Pancreas (tissue), 10 donors: ENCODE measurements around the gene ZRSR2. TPM values are rescaled to one million over a fixed set of nuclear protein-coding genes. Genes with fewer than 3 reads are reported as not detected.

ENCODE experiments used
- ATAC-seq, 4 donors: fragments of 200-7000 bp; cut with Tn5 transposase; one replicate each; pipeline versions ENCODE4 v1.8.0 to v1.9.1; 2020; ENCODE audit warnings: mild to moderate bottlenecking in 4 of 4, moderate library complexity in 4 of 4
- DNase-seq, 6 donors: peaks; one replicate each; pipeline ENCODE4 v3.0.0-alpha.2; 2020
- FAIRE-seq: peaks from 2 replicates; lab custom pipeline; 2012; peaks lifted over from hg19 to GRCh38; lab: Jason Lieb, UNC
- H3K27ac ChIP-seq, 4 donors: fragments of 200-600 bp; sonication (generic); 1 replicate in 3 of 4; 2 replicates in 1 of 4; pipeline versions ENCODE4 v1.5.0 to v1.8.0; 2020
- H3K27me3 ChIP-seq, 4 donors: fragments of 200-600 bp; one replicate each; pipeline ENCODE4 v1.8.0; 2021
- H3K36me3 ChIP-seq, 3 donors: fragments of 200-600 bp; sonication (generic) in 1 of 3; one replicate each; pipeline versions ENCODE4 v1.5.0 to v1.8.0; 2020 to 2021
- H3K4me1 ChIP-seq, 3 donors: fragments of 200-600 bp; one replicate each; pipeline ENCODE4 v1.8.0; 2021
- H3K4me3 ChIP-seq, 4 donors: fragments of 200-600 bp; sonication (generic) in 2 of 4; one replicate each; pipeline versions ENCODE4 v1.5.0 to v1.8.0; 2020 to 2021
- H3K9me3 ChIP-seq, 4 donors: fragments of 200-600 bp; one replicate each; pipeline ENCODE4 v1.8.0; 2021
- WGBS, 2 donors: extraction: QIAGEN DNeasy Blood & Tissue Kit; methylation state at CpG; one replicate each; pipeline ENCODE4 v1.1.7; 2013; 5-methylcytosine and 5-hydroxymethylcytosine counted together
- intact Hi-C, 3 donors: fragments of 100-400 bp; cut with DNase I; formaldehyde crosslinking; loops; one replicate each; pipeline versions ENCODE4 v1.11.1 to v1.14.2; 2022
- polyA plus RNA-seq, 2 donors: library from polyadenylated mRNA; stranded (reverse); fragments of 200-250 nt; gene quantifications; one replicate each; pipeline ENCODE4 v1.2.3, GENCODE V29; 2013
- total RNA-seq, 6 donors: library from RNA; stranded (reverse); fragmentation: NEBNext Ultra II Directional in 4 of 6; extraction: Animal tissue kit (Norgen Biotek cat#: 25700) in 4 of 6; gene quantifications; one replicate each; pipeline versions ENCODE4 v1.2.1 to v1.2.4, GENCODE V29; 2021 to 2023
- TF ChIP-seq, protein P1 (sequence below), 4 donors: fragments of 200-600 bp; sonication (generic) in 3 of 4; IDR thresholded peaks; one replicate each; pipeline versions ENCODE4 v1.5.0 to v1.8.0; 2021; ENCODE audit warnings: antibody characterized with exemption in 4 of 4
- donor health status: healthy with polysubstance abuse.
- donor health status: DM: no; HTN: no; CAD: no; lungs with moderate emphysema.
- donor health status: DM: no; HTN: no; CAD: no.
- donor health status: control.
- donor health status: control.
- donor health status: Bipolar disorder and iron deficiency.
- donor health status: DM: yes; HTN: yes; CAD: no.
- donor health status: DM: no; HTN: no; CAD: no.
- donor health status: DM: no; HTN: no; CAD: no.
- donor health status: DM: yes; HTN: yes; CAD: no.

Gene ZRSR2
- total and polyA plus RNA-seq, 8 donors, result 3.0 to 33.1 (median 5.1) TPM

DNA sequence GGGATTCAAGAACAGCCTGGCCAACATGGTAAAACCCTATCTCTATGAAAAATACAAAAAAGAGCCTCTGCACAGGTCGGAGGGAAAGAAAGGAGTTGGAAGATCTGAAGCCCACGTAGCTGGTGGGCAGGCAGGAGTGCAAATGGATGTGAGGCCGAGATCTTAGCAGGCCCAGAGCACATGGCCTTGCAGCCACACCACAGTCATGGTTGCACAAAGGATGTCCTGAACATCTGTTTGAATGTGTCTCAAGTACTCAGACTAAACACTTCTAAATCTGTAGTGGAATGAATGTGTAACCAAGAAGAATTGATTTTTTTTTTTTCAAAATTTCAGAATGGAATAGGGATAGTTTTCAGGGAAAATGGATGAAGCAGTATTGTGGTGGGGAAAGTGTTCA is 41.4 kb upstream of the ZRSR2 start:
- no peak for FAIRE-seq
- no peak overlapping the region for H3K27ac ChIP-seq
- no peak for DNase-seq

DNA sequence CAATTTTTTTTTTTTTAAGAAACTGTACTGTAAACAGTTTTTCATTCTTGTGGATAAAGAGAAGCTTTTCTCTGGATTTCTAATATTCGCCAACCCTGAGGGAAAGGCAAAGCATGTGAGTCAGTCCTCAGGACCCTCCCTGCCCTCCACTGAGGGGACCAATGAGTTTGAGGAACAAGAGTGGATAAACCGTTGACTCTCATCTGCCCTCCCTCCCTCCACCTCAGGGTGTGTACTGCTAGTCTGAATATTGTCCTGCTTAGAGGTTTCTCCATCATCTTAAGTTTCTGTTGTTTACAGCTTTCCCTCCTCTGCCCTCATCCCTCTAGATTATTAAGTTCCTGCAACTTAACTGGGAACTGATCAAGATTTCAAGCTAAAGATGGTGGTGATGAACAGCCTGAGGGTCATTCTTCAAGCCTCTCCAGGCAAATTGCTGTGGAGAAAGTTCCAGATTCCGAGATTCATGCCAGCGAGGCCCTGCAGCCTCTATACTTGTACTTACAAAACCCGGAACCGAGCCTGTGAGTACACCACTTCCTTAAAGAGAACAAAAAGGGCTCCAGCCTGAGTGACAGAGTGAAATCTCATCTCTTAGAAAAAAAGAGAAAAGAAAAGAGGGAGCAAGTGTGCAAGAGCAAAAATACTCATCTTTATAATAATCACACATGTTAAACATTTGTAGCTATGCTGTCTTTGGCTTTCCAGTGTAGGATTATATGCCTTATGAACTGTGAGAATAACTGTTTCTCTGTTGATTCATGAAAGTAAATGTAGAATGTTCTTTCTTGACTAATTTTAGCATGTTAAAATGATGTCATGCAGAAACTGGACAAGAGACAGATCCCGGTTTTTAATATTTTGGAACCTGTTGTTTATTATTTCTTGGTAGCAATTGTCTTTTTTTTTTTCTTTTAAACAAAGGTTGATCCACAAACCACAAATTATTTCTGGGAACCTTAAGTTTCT is 40.4 kb upstream of the ZRSR2 start:
- TF ChIP-seq, protein P1, sequence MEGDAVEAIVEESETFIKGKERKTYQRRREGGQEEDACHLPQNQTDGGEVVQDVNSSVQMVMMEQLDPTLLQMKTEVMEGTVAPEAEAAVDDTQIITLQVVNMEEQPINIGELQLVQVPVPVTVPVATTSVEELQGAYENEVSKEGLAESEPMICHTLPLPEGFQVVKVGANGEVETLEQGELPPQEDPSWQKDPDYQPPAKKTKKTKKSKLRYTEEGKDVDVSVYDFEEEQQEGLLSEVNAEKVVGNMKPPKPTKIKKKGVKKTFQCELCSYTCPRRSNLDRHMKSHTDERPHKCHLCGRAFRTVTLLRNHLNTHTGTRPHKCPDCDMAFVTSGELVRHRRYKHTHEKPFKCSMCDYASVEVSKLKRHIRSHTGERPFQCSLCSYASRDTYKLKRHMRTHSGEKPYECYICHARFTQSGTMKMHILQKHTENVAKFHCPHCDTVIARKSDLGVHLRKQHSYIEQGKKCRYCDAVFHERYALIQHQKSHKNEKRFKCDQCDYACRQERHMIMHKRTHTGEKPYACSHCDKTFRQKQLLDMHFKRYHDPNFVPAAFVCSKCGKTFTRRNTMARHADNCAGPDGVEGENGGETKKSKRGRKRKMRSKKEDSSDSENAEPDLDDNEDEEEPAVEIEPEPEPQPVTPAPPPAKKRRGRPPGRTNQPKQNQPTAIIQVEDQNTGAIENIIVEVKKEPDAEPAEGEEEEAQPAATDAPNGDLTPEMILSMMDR (IDR thresholded peaks at IDR 0.05), result no peak
- ATAC-seq, result peak in 2 of 4 donors; percentile 58 to 67
- Histone ChIP-seq H3K27me3 (no peaks in the 10 kb centered on the region), H3K4me1 (no peaks in the 10 kb centered on the region), H3K27ac (peak overlapping the region in 2 of 4 donors; percentile 7 to 35), H3K36me3 (no peaks in the 10 kb centered on the region), H3K9me3 (no peaks in the 10 kb centered on the region), H3K4me3 (no peak overlapping the region)
- intact Hi-C loops, result no loop called here
- peak; percentile 91 for FAIRE-seq
- 72 to 89% methylated on average over 7 of the region's 7 CpGs for WGBS, 2 donors
- DNase-seq, result no peak

More for the DNA sequence above, 41.4 kb upstream of the ZRSR2 start:
- no peaks in the 10 kb centered on the region for H3K9me3 ChIP-seq
- TF ChIP-seq, protein P1 (IDR thresholded peaks at IDR 0.05), result no peak
- no peak overlapping the region for H3K4me3 ChIP-seq
- no peak for ATAC-seq
- H3K36me3 ChIP-seq, result no peaks in the 10 kb centered on the region
- H3K4me1 ChIP-seq, result peaks cover 0 to 4% (median 0%) of the 10 kb centered on the region in 3 donors
- intact Hi-C loops, result no loop called here
- 76 to 94% methylated on average over 3 of the region's 3 CpGs for WGBS, 2 donors
- H3K27me3 ChIP-seq, result no peaks in the 10 kb centered on the region

DNA sequence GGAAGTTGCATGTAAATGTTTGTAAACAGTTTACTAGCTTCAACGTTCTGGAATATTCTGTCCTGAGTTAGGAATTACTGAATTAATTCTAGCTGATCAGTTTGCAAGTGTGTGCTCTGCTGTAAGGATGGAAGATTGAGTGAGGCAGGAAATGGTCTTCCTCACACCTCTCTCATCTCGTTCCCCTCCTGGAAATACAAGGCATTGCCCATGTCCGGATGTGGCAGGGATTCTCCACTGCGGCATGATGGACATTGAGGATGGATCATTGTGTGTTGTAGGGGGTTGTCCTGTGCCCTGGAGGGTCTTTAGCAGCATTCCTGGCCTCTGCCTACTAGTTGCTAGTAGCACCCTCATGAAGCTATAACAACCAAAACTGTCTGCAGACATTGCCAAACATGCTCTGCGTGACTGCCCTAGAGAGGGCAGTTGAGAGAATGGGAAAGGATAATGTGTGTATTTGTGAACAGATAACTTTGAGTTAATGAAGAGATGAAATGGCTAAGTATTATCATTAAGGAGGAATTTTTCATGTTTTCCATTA is 39.6 kb upstream of the ZRSR2 start:
- 61 to 84% methylated on average over 5 of the region's 5 CpGs for WGBS, 2 donors
- no peak for FAIRE-seq
- Histone ChIP-seq H3K4me3 (no peak overlapping the region), H3K27me3 (no peaks in the 10 kb centered on the region), H3K36me3 (no peaks in the 10 kb centered on the region), H3K4me1 (no peaks in the 10 kb centered on the region), H3K9me3 (no peaks in the 10 kb centered on the region), H3K27ac (peak overlapping the region in 2 of 4 donors; percentile 7 to 13)
- ATAC-seq, result no peak
- intact Hi-C loops, result no loop called here
- DNase-seq, result no peak
- TF ChIP-seq, protein P1 (IDR thresholded peaks at IDR 0.05), result no peak

- Histone ChIP-seq H3K27me3 (no peaks in the 10 kb centered on the region), H3K27ac (peak overlapping the region in 2 of 4 donors; percentile 7 to 13), H3K9me3 (no peaks in the 10 kb centered on the region), H3K36me3 (no peaks in the 10 kb centered on the region), H3K4me1 (no peaks in the 10 kb centered on the region), H3K4me3 (no peak overlapping the region)
- intact Hi-C loops, result no loop called here
- TF ChIP-seq, protein P1 (IDR thresholded peaks at IDR 0.05), result no peak
- WGBS, 2 donors, result 71 to 74% methylated on average over 4 of the region's 4 CpGs
- FAIRE-seq, result peak; percentile 97
- peak in 2 of 4 donors; percentile 52 to 63 for ATAC-seq
- no peak for DNase-seq
These were observed 39.0 kb upstream of the ZRSR2 start for GRCh38 chrX:15751155-15751819.
